ENCODE measurements around the gene RAB8A. TPM values are rescaled to one million over a fixed set of nuclear protein-coding genes. Genes with fewer than 3 reads are reported as not detected.

RAB8A gene
- total RNA-seq, 1 experiment from 2014 or later = 103 TPM

DNA sequence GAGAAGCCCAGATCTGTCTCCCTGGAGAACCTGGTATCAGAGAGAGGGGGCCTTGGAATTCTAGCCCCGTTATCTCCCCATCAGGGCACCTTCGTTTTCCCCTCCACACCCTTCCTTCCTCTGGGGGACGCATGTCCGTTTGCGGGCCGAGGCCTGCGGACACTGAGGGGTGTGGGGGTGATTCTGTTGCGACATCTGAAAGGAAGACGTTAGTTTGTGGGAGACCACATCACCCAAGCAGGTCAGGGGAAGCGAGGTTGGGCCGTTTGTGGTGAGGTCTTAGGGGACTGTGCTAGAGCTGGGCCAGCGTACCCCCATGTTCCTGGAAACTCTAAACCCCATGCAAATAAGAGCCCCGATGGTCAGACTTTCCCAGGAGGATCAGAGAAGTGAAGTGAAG is 28.1 kb downstream of the RAB8A start:
- Histone ChIP-seq H3K23ac (ENCODE audit: insufficient read length, low read depth, low read length) (no peak overlapping the region), H2AFZ (ENCODE audit: low read length) (no peak overlapping the region), H3K79me2 (ENCODE audit: insufficient read depth, low read length) (no peaks in the 10 kb centered on the region), H3K27me3 (ENCODE audit: insufficient read depth, low read length) (no peaks in the 10 kb centered on the region), H3T11ph (ENCODE audit: low read length) (no peak overlapping the region), H4K5ac (ENCODE audit: insufficient read length, low read depth, low read length) (no peak overlapping the region), H2BK12ac (ENCODE audit: insufficient read length, low read depth, low read length) (no peak overlapping the region), H3K9me3 (ENCODE audit: control insufficient read depth, low read depth, low read length) (no peaks in the 10 kb centered on the region), H4K20me1 (ENCODE audit: control insufficient read depth, insufficient read depth, insufficient read length) (no peaks in the 10 kb centered on the region), H3K23me2 (ENCODE audit: insufficient read length, low read depth, low read length, poor library complexity, severe bottlenecking) (no peaks in the 10 kb centered on the region), H4K91ac (ENCODE audit: insufficient read length, low read depth, low read length) (no peak overlapping the region), H2BK5ac (ENCODE audit: insufficient read length, low read length) (no peak overlapping the region), H3K79me1 (ENCODE audit: insufficient read depth, low read depth, low read length, poor library complexity, severe bottlenecking) (no peaks in the 10 kb centered on the region), H4K8ac (replicated peaks; ENCODE audit: insufficient read length, low read depth, low read length) (no peak overlapping the region), H2BK120ac (ENCODE audit: low read depth, low read length, poor library complexity, severe bottlenecking) (no peak overlapping the region), H3K14ac (ENCODE audit: insufficient read depth, low read length) (no peak overlapping the region), H3K56ac (ENCODE audit: insufficient read length, low read depth, low read length) (no peak overlapping the region), H3K4me1 (ENCODE audit: insufficient read depth, low read length) (no peaks in the 10 kb centered on the region), H3K4me2 (ENCODE audit: insufficient read depth, insufficient read length, low read length) (no peak overlapping the region), H2BK15ac (ENCODE audit: low read depth, low read length) (no peak overlapping the region), H3K27ac (ENCODE audit: insufficient read length, low read depth, low read length) (no peak overlapping the region), H3K4ac (ENCODE audit: low read depth, low read length) (no peak overlapping the region), H3K18ac (ENCODE audit: insufficient read length, low read depth, low read length) (no peak overlapping the region), H2BK20ac (ENCODE audit: low read depth, low read length, poor library complexity, severe bottlenecking) (no peak overlapping the region), H3K9ac (ENCODE audit: extremely low read depth, insufficient read length, low read length) (no peak overlapping the region), H2AK5ac (ENCODE audit: insufficient read length, low read length) (no peak overlapping the region)
- Mint-ChIP-seq H3K4me1 (peaks cover 15 to 16% of the 10 kb centered on the region in 2 experiments), H3K36me3 (ENCODE audit: insufficient read depth in 1 of 3, low read depth in 3 of 3) (no peaks in the 10 kb centered on the region; a peak in 1 of 7 replicates), H3K27ac (peak overlapping the region in 1 of 3 experiments; percentile 50; a peak in 1 of 7 replicates), H3K27me3 (ENCODE audit: low read depth) (peaks cover 7% of the 10 kb centered on the region), H3K4me3 (no peak overlapping the region), H3K9me3 (no peaks in the 10 kb centered on the region; a peak in 1 of 5 replicates)
- DNase-seq = no peak
- TF ChIP-seq, protein P1, sequence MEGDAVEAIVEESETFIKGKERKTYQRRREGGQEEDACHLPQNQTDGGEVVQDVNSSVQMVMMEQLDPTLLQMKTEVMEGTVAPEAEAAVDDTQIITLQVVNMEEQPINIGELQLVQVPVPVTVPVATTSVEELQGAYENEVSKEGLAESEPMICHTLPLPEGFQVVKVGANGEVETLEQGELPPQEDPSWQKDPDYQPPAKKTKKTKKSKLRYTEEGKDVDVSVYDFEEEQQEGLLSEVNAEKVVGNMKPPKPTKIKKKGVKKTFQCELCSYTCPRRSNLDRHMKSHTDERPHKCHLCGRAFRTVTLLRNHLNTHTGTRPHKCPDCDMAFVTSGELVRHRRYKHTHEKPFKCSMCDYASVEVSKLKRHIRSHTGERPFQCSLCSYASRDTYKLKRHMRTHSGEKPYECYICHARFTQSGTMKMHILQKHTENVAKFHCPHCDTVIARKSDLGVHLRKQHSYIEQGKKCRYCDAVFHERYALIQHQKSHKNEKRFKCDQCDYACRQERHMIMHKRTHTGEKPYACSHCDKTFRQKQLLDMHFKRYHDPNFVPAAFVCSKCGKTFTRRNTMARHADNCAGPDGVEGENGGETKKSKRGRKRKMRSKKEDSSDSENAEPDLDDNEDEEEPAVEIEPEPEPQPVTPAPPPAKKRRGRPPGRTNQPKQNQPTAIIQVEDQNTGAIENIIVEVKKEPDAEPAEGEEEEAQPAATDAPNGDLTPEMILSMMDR (conservative IDR thresholded peaks at IDR 0.05) = no peak
- no CpG with 5 or more reads among the region's 13 CpGs for WGBS (ENCODE audit: extremely low coverage, insufficient read length, low lambda C conversion rate)

Measured in H9 (cell line).